GM18511 (cell line): ENCODE results near the gene SLC29A4.

Experiments used
- ATAC-seq: cut with Tn5 transposase; IDR thresholded peaks from one replicate; pipeline ENCODE4 v1.9.1; 2021; ENCODE audit warnings: mild to moderate bottlenecking, moderate library complexity; ENCODE audit not compliant: unreplicated experiment

Gene SLC29A4

DNA sequence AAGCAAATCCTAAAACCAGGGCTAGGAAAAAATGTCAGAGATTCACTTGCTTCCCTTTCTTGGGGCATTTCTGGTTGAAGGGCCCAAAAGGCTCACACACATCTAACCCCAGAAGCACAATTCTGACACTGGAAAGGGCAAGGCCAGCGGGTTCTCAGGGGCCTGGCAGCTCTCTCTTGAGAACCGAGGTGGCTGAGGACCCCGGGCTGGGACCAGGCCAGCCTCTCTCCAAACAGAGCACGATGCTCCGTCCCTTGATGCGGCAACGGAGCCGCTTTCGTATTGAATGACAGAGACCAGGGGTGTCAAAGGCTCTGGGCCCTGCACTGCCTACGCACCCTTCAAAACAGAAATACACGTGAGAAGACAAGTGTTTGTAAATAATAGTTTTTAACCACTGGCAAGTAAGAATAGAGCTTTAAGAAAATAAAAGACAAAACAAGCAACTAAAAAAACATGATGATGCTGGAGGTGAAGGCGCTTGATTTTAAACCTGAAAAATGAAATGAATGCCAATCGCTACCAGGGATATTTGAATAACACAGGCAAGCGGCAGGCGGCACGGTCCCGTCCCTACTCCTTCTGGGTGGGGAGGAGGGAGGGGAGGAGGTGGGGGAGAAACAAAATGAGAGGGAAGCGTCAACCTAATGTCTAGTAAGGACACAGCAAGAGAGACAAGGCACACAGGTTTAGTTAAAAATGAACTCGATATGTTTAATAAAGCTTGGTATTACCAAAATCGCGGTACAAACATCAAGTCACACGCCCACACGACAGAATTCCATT lies 68.0 kb downstream of the SLC29A4 start:
- no peak for ATAC-seq

DNA sequence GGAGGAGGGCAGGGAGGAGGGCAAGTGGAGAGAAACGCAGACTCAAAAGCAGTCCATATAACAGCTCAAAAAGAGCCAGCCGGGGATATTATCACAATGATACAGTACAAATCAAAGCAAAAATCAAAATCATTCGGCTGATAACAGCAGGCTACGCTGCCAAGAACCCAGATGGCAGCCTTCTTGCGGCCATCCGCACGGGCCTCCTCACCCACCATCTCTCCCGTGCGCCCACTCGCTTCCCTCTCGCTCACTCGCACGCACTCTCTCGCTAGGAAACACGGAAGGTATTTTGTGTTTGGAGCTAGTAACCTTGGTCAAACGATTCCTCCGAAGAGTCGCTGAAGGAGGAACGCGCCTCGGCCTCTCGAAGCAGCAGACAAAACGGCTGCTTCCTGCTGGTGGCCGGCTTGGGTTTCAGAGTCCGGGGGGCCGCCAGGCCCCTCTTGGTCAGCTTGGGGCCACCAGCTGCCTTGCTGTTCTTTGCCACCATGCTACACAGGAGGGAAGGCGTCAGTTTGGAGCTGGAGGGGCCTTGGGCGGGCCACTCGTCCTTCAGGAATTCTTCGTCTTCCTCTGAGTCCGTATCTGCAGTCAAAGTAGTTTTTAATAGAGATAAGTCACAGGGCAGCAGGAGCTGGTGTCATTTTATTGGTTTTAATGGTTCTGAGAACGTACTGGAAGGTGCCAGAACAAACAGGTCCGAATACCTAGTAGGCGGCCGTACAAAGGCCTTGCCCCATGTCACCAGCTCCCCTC lies 68.9 kb downstream of the SLC29A4 start:
- ATAC-seq: no peak

DNA sequence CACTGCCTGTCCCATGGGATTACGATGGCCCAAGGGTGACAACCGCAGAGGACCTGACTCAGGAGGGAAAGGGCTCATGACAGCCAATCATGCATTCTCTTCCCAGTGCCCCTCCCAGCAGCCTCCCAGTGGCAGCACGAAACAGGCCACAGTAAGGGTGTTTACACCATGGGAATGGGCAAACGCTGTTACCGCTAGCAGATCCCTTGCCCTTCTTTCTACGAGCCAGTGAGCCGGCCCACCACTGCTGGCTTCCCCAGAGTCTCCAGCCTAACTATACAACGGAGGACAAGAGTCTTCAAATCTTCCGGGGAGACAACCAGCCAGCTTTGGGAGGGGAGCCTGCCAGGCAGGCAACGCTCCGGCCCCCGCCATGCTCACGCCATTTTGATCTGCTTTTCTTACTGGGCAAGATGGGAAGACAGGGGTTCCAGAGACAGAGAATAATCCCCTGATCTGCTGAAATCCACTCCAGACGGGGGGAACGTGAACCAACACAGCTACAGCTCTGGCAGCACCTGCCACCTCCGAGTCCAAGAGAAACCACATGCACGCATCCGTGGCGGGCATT lies 69.8 kb downstream of the SLC29A4 start:
- ATAC-seq: no peak

DNA sequence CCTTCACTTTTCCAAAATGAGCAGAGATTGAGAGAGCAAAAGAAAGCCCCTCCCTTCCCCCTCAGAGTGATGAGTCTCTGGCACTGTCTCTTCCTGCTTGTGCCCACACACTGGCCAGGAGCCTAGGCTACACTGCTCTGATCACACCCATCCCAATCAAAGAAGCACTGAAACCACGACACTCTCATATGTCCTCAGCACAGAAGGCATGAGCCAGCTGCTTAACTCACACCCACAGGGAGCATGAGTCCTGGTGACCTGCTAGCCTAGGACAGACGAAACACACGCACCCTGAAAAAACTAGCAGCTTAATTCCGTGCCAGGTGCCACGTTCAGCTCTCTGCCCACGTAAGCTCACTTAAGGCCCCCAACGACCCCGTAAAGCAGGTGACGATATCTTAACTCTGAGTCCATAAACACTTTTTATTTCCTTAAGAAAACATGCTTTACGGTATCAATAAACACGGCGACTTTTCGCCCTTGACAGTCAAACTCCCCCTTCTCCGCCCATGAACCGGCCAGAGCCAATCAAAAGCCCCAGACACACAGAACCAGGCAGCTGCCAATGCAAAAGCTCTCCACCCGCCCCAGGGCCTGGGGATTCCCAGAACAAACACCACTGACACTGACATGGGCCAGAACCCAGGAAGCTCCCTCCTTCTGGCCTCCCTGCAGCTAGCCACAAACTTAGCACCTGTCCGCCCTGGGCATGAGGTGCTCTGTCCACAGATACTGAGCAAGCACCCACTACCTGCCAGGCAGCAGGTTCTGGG lies 71.9 kb downstream of the SLC29A4 start:
- ATAC-seq: no peak
